PFSK-1 (cell line): ENCODE data around the gene GRK5.

ENCODE experiments used
- FOXP2 ChIP-seq: optimal IDR thresholded peaks from 2 replicates; pipeline ENCODE3; 2011; ENCODE audit warnings: borderline replicate concordance, control low read depth, inconsistent platforms; ENCODE audit not compliant: insufficient read depth; ENCODE audit errors: extremely low read length, extremely low read depth
- POLR2AphosphoS5 ChIP-seq: IDR thresholded peaks from 2 replicates; pipeline ENCODE4 v1.6.1; 2012; ENCODE audit warnings: low read depth, mild to moderate bottlenecking, control low read depth, low read length, moderate library complexity
- SIN3A ChIP-seq: IDR thresholded peaks from 2 replicates; pipeline ENCODE4 v1.6.1; 2012; ENCODE audit warnings: mild to moderate bottlenecking, low read length, moderate library complexity, borderline replicate concordance; ENCODE audit not compliant: insufficient read depth
- TAF1 ChIP-seq: IDR thresholded peaks from 2 replicates; pipeline ENCODE4 v1.6.1; 2012; ENCODE audit warnings: low read length, control low read depth, borderline replicate concordance; ENCODE audit not compliant: insufficient read depth
- TF ChIP-seq, protein P1 (sequence below), 2 experiments: IDR thresholded peaks; 2 replicates each; pipeline versions ENCODE4 v1.6.1 to v1.8.0; 2011 to 2012; ENCODE audit warnings: low read depth in 2 of 2, low read length in 2 of 2, control low read depth in 1 of 2, inconsistent platforms in 1 of 2, mild to moderate bottlenecking in 1 of 2, moderate library complexity in 1 of 2; ENCODE audit not compliant: insufficient read depth in 1 of 2

Gene GRK5

DNA sequence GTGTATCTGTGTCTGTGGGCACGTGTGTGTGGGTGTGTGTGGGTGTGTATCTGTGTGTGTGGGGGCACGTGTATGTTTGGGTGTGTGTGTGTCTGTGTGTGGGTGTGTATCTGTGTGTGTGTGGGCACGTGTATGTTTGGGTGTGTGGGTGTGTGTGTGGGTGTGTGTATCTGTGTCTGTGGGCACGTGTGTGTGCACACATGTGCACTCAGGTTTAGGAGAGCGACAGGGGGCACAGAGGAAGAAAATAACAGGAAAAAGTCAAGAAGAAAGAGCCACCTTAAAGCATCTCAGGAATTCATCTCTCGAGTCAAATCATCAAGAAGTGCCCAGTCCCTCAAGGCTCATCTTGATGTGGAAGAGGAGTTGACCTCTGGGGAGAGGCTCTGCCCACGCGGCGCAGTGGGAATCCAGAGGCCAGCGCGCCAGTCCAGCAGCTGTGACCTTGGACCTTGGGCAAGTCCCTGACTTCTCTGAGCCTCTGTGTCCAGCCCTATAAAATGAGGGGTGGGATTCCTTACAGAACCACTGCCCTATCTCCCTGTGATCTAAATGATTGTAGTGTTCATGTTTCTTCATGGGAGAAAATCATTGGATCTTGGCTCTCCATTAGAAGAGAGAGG is 187.4 kb downstream of the GRK5 start:
- TF ChIP-seq TAF1 (no peak), FOXP2 (no peak), POLR2AphosphoS5 (no peak), SIN3A (no peak)
- TF ChIP-seq, protein P1, sequence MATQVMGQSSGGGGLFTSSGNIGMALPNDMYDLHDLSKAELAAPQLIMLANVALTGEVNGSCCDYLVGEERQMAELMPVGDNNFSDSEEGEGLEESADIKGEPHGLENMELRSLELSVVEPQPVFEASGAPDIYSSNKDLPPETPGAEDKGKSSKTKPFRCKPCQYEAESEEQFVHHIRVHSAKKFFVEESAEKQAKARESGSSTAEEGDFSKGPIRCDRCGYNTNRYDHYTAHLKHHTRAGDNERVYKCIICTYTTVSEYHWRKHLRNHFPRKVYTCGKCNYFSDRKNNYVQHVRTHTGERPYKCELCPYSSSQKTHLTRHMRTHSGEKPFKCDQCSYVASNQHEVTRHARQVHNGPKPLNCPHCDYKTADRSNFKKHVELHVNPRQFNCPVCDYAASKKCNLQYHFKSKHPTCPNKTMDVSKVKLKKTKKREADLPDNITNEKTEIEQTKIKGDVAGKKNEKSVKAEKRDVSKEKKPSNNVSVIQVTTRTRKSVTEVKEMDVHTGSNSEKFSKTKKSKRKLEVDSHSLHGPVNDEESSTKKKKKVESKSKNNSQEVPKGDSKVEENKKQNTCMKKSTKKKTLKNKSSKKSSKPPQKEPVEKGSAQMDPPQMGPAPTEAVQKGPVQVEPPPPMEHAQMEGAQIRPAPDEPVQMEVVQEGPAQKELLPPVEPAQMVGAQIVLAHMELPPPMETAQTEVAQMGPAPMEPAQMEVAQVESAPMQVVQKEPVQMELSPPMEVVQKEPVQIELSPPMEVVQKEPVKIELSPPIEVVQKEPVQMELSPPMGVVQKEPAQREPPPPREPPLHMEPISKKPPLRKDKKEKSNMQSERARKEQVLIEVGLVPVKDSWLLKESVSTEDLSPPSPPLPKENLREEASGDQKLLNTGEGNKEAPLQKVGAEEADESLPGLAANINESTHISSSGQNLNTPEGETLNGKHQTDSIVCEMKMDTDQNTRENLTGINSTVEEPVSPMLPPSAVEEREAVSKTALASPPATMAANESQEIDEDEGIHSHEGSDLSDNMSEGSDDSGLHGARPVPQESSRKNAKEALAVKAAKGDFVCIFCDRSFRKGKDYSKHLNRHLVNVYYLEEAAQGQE (IDR thresholded peaks at IDR 0.05; ENCODE audit: insufficient read depth in 1 of 2, low read depth in 2 of 2, low read length in 2 of 2), result no peak

DNA sequence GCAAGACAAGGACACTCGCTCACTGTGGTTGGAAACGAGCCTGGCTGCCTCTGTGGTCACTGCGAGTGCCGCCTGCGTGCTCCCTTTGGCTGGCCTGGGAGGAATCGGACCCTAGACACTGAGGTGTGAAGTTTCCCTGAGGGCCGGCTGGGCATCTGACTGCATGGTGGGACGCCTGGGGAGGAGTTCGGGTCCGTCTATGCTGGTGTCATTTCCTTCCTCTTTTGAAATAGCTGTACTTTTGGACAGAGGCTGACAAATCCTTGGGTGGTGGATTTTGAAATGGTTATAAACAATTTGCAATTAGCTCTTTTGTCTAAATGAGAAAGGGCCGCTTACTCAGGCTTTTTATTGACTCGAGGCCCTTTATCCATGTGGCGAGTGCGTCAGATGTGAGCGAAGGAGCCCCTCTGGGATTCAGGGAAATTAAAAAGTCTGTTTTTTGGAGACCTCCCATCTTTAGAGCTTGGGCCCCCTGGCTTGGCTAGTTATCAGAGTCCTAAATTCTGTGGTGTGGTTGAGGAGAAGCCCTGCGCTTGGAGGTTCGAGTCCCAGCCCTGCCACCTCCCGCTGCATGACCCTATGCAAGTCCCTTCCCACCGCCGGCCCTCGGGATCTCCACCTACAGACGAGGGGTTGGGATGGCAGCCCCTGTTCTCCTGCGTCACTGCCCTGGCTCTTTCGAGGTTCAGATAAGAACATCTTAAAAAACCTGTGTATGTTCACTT is 188.1 kb downstream of the GRK5 start:
- TF ChIP-seq SIN3A (no peak), POLR2AphosphoS5 (no peak), FOXP2 (no peak), TAF1 (no peak)
- TF ChIP-seq, protein P1 (IDR thresholded peaks at IDR 0.05; ENCODE audit: insufficient read depth in 1 of 2, low read depth in 2 of 2, low read length in 2 of 2), result no peak

DNA sequence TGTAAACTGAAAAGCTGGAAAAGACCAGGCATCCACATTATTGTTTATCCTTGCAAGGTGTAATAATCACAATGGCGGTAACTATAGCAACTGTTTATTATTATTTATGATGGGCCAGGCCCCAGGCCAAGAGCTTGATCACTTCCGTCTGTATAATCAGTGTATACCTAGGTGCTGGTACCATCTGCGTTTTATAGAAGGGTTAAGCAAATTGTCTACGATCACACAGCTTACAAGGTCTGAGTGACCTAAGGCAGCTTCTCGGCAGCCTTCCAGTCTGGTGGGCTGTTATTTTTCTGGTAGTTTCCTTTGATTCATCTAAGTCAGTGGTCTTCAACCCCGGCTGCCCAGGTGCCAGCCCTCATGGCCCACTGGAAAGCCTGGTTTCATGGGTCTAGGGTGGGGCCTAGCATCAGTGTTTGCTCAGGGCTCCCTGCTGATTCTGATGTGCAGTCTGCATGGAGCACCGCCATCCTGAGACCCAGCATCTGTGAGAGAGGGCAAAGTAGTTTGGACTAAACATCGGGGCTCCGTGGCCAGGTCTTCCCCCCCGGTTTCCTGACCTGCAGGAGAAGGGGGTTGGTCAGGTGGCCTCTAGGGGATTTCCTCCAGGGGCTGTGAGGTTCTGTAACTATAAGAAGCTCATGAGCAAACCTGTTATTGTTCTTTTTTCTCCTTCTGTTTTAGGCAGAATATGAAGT is 188.8 kb downstream of the GRK5 start:
- TF ChIP-seq, protein P1 (IDR thresholded peaks at IDR 0.05; ENCODE audit: insufficient read depth in 1 of 2, low read depth in 2 of 2, low read length in 2 of 2), result no peak
- TF ChIP-seq POLR2AphosphoS5, result no peak
- no peak for TF ChIP-seq TAF1
- no peak for TF ChIP-seq SIN3A
- TF ChIP-seq FOXP2, result no peak

DNA sequence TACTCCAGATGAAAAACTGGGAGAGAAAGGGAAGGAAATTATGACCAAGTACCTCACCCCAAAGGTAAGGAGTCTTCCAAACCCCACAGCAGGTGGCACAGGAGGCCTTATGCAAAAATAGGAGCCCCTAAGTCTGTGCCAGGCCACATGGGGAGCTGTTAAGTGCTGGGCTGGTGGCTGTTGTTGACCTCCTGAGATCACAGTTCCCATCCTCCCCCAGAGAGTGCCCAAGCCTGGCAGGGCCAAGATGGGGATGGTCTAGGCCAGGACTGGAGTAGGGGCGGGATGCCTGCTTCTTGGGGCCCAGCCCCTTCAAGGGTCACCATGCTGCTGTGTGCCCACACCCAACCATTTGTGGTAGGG is 189.3 kb downstream of the GRK5 start:
- TF ChIP-seq FOXP2, result no peak
- TF ChIP-seq, protein P1 (IDR thresholded peaks at IDR 0.05; ENCODE audit: insufficient read depth in 1 of 2, low read depth in 2 of 2, low read length in 2 of 2), result no peak
- TF ChIP-seq SIN3A, result no peak
- no peak for TF ChIP-seq POLR2AphosphoS5
- no peak for TF ChIP-seq TAF1
